ENCODE data around the gene BTBD3.

BTBD3 gene

DNA sequence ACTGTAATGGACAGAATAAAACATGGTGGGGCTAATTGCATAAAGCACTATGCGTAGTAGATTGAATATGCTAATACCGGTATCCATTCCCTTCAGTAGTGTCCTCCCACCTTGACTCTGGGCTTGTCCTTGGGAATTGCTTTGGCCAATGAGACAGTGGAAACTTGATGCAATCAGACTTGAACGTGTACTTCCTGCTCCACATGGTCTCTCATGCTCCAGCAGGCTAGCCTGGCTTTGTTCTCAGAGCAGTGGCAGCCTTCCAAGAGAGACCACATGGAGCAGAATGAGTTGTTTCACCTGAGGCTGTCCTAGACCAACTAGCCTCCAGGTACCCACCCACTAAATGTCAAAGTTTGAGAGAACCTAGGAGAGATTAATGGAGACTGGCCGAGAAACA lies 37.0 kb upstream of the BTBD3 start:
- H3K18ac ChIP-seq (ENCODE audit: low read length): no peak overlapping the region
- H3K79me2 ChIP-seq (ENCODE audit: control insufficient read depth, insufficient read depth, low read length, poor library complexity): no peaks in the 10 kb centered on the region
- H3K79me1 ChIP-seq (ENCODE audit: low read length): peaks cover 5% of the 10 kb centered on the region
- no CpG with 5 or more reads among the region's 4 CpGs for WGBS (ENCODE audit: extremely low coverage, insufficient coverage, insufficient read length)
- H2AFZ ChIP-seq (ENCODE audit: insufficient read depth, low read length, poor library complexity): no peak overlapping the region
- H3K4me3 ChIP-seq (ENCODE audit: low read depth, low read length): no peak overlapping the region
- no peak overlapping the region for H3K9ac ChIP-seq (ENCODE audit: low read length)
- no peaks in the 10 kb centered on the region for H3K9me3 ChIP-seq (ENCODE audit: insufficient read depth, low read depth, low read length)
- no peak overlapping the region for H2BK5ac ChIP-seq (ENCODE audit: low read depth, low read length, poor library complexity)
- H3K27ac ChIP-seq (ENCODE audit: low read depth, low read length): no peak overlapping the region
- H3K14ac ChIP-seq (ENCODE audit: low read length): no peak overlapping the region
- H4K12ac ChIP-seq (ENCODE audit: low read depth, low read length): no peak overlapping the region
- no peaks in the 10 kb centered on the region for H3K4me1 ChIP-seq (ENCODE audit: control insufficient read depth in 1 of 2, insufficient read depth in 2 of 2, low read length in 2 of 2)
- H3K23ac ChIP-seq (ENCODE audit: low read length): no peak overlapping the region
- no peak overlapping the region for H2BK120ac ChIP-seq (ENCODE audit: insufficient read depth, low read length, poor library complexity)
- no peak for DNase-seq
- peaks cover 5 to 15% of the 10 kb centered on the region in 2 experiments for H3K36me3 ChIP-seq (ENCODE audit: control insufficient read depth in 1 of 2, insufficient read depth in 2 of 2, low read length in 2 of 2)
- no peak overlapping the region for H2BK12ac ChIP-seq (ENCODE audit: low read length)
- H4K91ac ChIP-seq (ENCODE audit: low read depth, low read length): no peak overlapping the region
- no peak overlapping the region for H3K4ac ChIP-seq (ENCODE audit: low read depth, low read length)
- no peak overlapping the region for H2AK5ac ChIP-seq (ENCODE audit: low read length)
- no peak overlapping the region for H4K8ac ChIP-seq (ENCODE audit: low read depth, low read length)
- H3K4me2 ChIP-seq (ENCODE audit: low read length): no peak overlapping the region
- H3K27me3 ChIP-seq (ENCODE audit: insufficient read depth, low read length): no peaks in the 10 kb centered on the region

DNA sequence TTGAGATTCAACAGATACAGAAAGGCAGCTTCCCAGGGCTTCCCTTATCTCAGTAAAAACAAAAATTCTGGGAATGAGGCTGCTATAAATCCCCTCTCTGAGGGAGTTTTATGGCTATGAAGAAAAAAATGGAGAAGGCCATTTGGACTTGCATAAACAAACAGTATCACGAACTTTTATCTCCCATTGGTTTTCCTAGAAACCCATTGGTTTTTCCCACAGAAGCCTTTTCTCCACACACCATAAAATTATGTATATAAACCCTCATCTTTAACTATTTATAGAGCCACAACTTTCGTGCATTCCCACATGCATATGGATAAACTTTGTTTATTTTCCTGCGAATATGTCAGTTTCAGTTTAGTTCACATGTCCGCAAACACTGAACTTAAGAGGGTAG lies 36.2 kb upstream of the BTBD3 start:
- Histone ChIP-seq H3K4me3 (ENCODE audit: low read depth, low read length) (no peak overlapping the region), H3K79me1 (ENCODE audit: low read length) (peaks cover 5% of the 10 kb centered on the region), H3K18ac (ENCODE audit: low read length) (no peak overlapping the region), H3K4ac (ENCODE audit: low read depth, low read length) (no peak overlapping the region), H3K79me2 (ENCODE audit: control insufficient read depth, insufficient read depth, low read length, poor library complexity) (no peaks in the 10 kb centered on the region), H3K36me3 (ENCODE audit: control insufficient read depth in 1 of 2, insufficient read depth in 2 of 2, low read length in 2 of 2) (peaks cover 3 to 12% of the 10 kb centered on the region in 2 experiments), H2AFZ (ENCODE audit: insufficient read depth, low read length, poor library complexity) (no peak overlapping the region), H4K12ac (ENCODE audit: low read depth, low read length) (no peak overlapping the region), H3K4me1 (ENCODE audit: control insufficient read depth in 1 of 2, insufficient read depth in 2 of 2, low read length in 2 of 2) (no peaks in the 10 kb centered on the region), H3K9me3 (ENCODE audit: insufficient read depth, low read depth, low read length) (no peaks in the 10 kb centered on the region), H3K23ac (ENCODE audit: low read length) (no peak overlapping the region), H2BK120ac (ENCODE audit: insufficient read depth, low read length, poor library complexity) (peak overlapping the region; percentile 80), H4K8ac (ENCODE audit: low read depth, low read length) (no peak overlapping the region), H3K9ac (ENCODE audit: low read length) (no peak overlapping the region), H3K4me2 (ENCODE audit: low read length) (no peak overlapping the region), H2BK5ac (ENCODE audit: low read depth, low read length, poor library complexity) (no peak overlapping the region), H2BK12ac (ENCODE audit: low read length) (peak overlapping the region; percentile 80), H2AK5ac (ENCODE audit: low read length) (no peak overlapping the region), H3K27me3 (ENCODE audit: insufficient read depth, low read length) (no peaks in the 10 kb centered on the region), H4K91ac (ENCODE audit: low read depth, low read length) (no peak overlapping the region), H3K14ac (ENCODE audit: low read length) (no peak overlapping the region), H3K27ac (ENCODE audit: low read depth, low read length) (no peak overlapping the region)
- no CpG with 5 or more reads among the region's 4 CpGs for WGBS (ENCODE audit: extremely low coverage, insufficient coverage, insufficient read length)
- DNase-seq: no peak

DNA sequence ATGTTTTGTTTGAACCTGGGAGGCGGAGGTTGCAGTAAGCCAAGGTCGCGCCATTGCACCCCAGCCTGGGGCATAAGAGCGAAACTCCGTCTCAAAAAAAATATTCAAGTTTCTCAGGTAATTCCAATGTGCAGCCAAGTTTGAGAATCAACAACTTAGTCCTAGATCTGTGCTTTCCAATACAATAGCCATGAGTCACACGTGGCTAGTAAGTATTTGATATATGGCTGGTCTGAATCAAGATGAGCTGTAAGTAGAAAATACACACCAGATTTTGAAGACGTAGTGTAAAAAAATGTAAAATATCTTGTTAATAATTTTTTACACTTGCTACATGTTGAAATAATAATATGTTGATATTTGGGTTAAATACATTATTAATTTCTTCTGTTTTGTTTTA lies 35.0 kb upstream of the BTBD3 start:
- Histone ChIP-seq H4K91ac (ENCODE audit: low read depth, low read length) (no peak overlapping the region), H3K4me1 (ENCODE audit: control insufficient read depth in 1 of 2, insufficient read depth in 2 of 2, low read length in 2 of 2) (no peaks in the 10 kb centered on the region), H3K79me1 (ENCODE audit: low read length) (peaks cover 5% of the 10 kb centered on the region), H4K8ac (ENCODE audit: low read depth, low read length) (no peak overlapping the region), H2BK120ac (ENCODE audit: insufficient read depth, low read length, poor library complexity) (no peak overlapping the region), H3K9ac (ENCODE audit: low read length) (no peak overlapping the region), H3K27ac (ENCODE audit: low read depth, low read length) (no peak overlapping the region), H3K27me3 (ENCODE audit: insufficient read depth, low read length) (no peaks in the 10 kb centered on the region), H2BK12ac (ENCODE audit: low read length) (no peak overlapping the region), H3K4ac (ENCODE audit: low read depth, low read length) (no peak overlapping the region), H3K9me3 (ENCODE audit: insufficient read depth, low read depth, low read length) (no peaks in the 10 kb centered on the region), H3K36me3 (ENCODE audit: control insufficient read depth in 1 of 2, insufficient read depth in 2 of 2, low read length in 2 of 2) (peaks cover 3 to 12% of the 10 kb centered on the region in 2 experiments), H2AK5ac (ENCODE audit: low read length) (no peak overlapping the region), H2BK5ac (ENCODE audit: low read depth, low read length, poor library complexity) (no peak overlapping the region), H3K23ac (ENCODE audit: low read length) (no peak overlapping the region), H3K14ac (ENCODE audit: low read length) (no peak overlapping the region), H4K12ac (ENCODE audit: low read depth, low read length) (no peak overlapping the region), H3K18ac (ENCODE audit: low read length) (no peak overlapping the region), H3K4me2 (ENCODE audit: low read length) (no peak overlapping the region), H2AFZ (ENCODE audit: insufficient read depth, low read length, poor library complexity) (no peak overlapping the region), H3K4me3 (ENCODE audit: low read depth, low read length) (no peak overlapping the region), H3K79me2 (ENCODE audit: control insufficient read depth, insufficient read depth, low read length, poor library complexity) (no peaks in the 10 kb centered on the region)
- DNase-seq: no peak
- WGBS (ENCODE audit: extremely low coverage, insufficient coverage, insufficient read length): no CpG with 5 or more reads among the region's 7 CpGs

DNA sequence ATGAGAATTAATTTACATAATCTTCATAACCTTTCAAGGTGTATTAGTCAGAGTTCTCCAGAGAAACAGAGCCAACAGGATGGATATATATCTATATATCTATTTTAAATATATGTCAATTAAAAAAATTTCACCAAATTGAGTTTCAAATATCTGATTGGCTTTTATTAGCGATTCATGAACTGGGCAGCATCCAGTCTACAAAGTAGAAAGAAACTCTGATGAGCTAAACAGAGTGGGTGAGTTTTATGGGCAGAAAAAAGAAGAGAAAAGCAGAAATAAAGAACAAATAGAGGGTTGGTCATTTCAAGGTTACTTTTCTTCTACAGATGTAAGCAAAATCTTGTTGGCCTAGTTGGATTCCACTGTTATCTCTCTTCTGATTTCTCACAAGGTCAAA lies 29.0 kb upstream of the BTBD3 start:
- no peaks in the 10 kb centered on the region for H3K4me1 ChIP-seq (ENCODE audit: control insufficient read depth in 1 of 2, insufficient read depth in 2 of 2, low read length in 2 of 2)
- no peak overlapping the region for H3K23ac ChIP-seq (ENCODE audit: low read length)
- no peaks in the 10 kb centered on the region for H3K27me3 ChIP-seq (ENCODE audit: insufficient read depth, low read length)
- H3K4ac ChIP-seq (ENCODE audit: low read depth, low read length): no peak overlapping the region
- no peak overlapping the region for H4K8ac ChIP-seq (ENCODE audit: low read depth, low read length)
- no peaks in the 10 kb centered on the region for H3K36me3 ChIP-seq (ENCODE audit: control insufficient read depth in 1 of 2, insufficient read depth in 2 of 2, low read length in 2 of 2)
- no peak overlapping the region for H3K27ac ChIP-seq (ENCODE audit: low read depth, low read length)
- no peak overlapping the region for H3K9ac ChIP-seq (ENCODE audit: low read length)
- H2AK5ac ChIP-seq (ENCODE audit: low read length): no peak overlapping the region
- H4K91ac ChIP-seq (ENCODE audit: low read depth, low read length): no peak overlapping the region
- no CpG with 5 or more reads among the region's 1 CpG for WGBS (ENCODE audit: extremely low coverage, insufficient coverage, insufficient read length)
- no peak for DNase-seq
- H3K4me2 ChIP-seq (ENCODE audit: low read length): no peak overlapping the region
- H3K79me1 ChIP-seq (ENCODE audit: low read length): peaks cover 19% of the 10 kb centered on the region
- no peaks in the 10 kb centered on the region for H3K9me3 ChIP-seq (ENCODE audit: insufficient read depth, low read depth, low read length)
- H3K18ac ChIP-seq (ENCODE audit: low read length): no peak overlapping the region
- H3K79me2 ChIP-seq (ENCODE audit: control insufficient read depth, insufficient read depth, low read length, poor library complexity): peaks cover 12% of the 10 kb centered on the region
- no peak overlapping the region for H4K12ac ChIP-seq (ENCODE audit: low read depth, low read length)
- H2BK120ac ChIP-seq (ENCODE audit: insufficient read depth, low read length, poor library complexity): no peak overlapping the region
- H2BK12ac ChIP-seq (ENCODE audit: low read length): no peak overlapping the region
- H2BK5ac ChIP-seq (ENCODE audit: low read depth, low read length, poor library complexity): no peak overlapping the region
- H3K14ac ChIP-seq (ENCODE audit: low read length): no peak overlapping the region
- no peak overlapping the region for H3K4me3 ChIP-seq (ENCODE audit: low read depth, low read length)
- H2AFZ ChIP-seq (ENCODE audit: insufficient read depth, low read length, poor library complexity): no peak overlapping the region

Measured in trophoblast cell (in vitro differentiated cells and primary cell).